GM18951 (cell line): ENCODE data around the gene MYLK.

Experiments used
- POLR2A ChIP-seq: IDR thresholded peaks from 4 replicates; pipeline ENCODE4 v1.6.1; 2011; ENCODE audit warnings: mild to moderate bottlenecking; ENCODE audit not compliant: insufficient read length, insufficient read depth; ENCODE audit errors: extremely low read depth
- in situ Hi-C: fragments of 300-500 bp; cut with MboI; formaldehyde crosslinking; loops from one replicate; pipeline ENCODE4 v1.12.0; 2022; ENCODE audit warnings: low sequenced_read_pairs, mixed read lengths, inconsistent platforms; ENCODE audit not compliant: unreplicated experiment

The MYLK gene

DNA sequence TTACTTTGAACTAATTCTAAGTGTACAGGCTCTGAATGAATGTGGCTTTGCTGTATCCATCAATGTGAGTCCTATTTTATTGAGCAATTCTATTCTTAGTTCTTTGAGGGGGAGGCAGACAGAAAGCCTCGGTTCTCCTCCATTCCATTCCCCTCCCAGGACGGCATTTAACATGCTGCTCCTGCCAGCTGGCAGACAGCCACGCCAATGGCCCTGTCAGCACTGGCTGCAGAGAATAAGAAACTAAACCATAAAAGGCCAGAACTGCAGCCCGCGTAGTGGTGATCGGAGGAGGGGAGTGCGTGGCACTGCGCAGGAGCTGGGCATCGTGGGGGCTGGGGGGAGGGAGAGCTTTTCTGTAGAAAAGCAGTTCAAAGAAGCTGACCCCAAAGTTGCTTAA is 223.2 kb downstream of the MYLK start:
- no peak for TF ChIP-seq POLR2A
- in situ Hi-C loops = no loop called here

- in situ Hi-C loops = no loop called here
- TF ChIP-seq POLR2A = no peak
These were observed 223.9 kb downstream of the MYLK start for GRCh38 chr3:123660141-123660675.

- TF ChIP-seq POLR2A = no peak
- in situ Hi-C loops = no loop called here
These were observed 225.3 kb downstream of the MYLK start for GRCh38 chr3:123658852-123659206.

GRCh38 chr3:123658118-123658851 is 225.8 kb downstream of the MYLK start:
- in situ Hi-C loops = no loop called here
- TF ChIP-seq POLR2A = no peak

GRCh38 chr3:123657568-123657967 is 226.6 kb downstream of the MYLK start:
- no peak for TF ChIP-seq POLR2A
- in situ Hi-C loops = no loop called here

- in situ Hi-C loops = no loop called here
- no peak for TF ChIP-seq POLR2A
These were observed 227.0 kb downstream of the MYLK start for GRCh38 chr3:123657111-123657510.

DNA sequence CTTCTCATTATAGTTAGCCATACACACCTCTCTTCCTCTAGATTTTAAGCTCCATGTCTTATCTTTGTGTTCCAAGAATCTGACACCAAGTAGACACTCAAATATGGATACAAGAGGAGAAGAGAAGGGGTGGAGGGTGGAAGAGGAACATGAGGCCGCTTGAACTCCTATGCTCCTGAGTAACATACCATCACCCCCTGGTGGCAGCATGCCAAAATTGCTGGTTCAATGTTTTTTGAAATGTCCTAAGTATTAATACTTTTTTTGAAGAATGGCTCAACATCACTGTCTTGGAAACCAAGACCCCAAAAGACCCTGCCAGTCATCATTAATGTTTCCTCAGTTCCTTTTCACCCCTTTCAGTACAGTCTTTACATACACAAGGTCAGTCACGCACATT is 227.4 kb downstream of the MYLK start:
- no peak for TF ChIP-seq POLR2A
- in situ Hi-C loops = no loop called here

DNA sequence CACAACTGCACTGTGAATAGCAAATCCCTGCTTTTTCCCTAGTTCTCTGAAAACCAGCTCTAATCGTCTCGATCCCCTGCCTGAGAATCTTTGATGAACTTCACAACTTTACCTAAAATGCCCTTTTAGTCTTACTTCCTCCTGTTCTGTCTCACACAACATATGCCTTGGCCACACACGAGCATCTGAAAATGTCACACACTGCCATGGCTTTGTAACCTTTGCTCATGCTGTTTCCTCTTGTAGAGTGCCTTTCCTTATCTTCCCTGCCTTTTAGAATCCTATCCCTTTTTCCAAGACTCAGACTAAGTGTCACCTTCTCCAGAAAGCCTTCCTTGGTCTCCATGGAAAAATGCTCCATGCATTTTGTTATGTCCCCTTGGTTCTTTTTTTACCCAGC is 227.9 kb downstream of the MYLK start:
- in situ Hi-C loops = no loop called here
- no peak for TF ChIP-seq POLR2A

GRCh38 chr3:123655400-123655799 is 228.7 kb downstream of the MYLK start:
- in situ Hi-C loops = no loop called here

DNA sequence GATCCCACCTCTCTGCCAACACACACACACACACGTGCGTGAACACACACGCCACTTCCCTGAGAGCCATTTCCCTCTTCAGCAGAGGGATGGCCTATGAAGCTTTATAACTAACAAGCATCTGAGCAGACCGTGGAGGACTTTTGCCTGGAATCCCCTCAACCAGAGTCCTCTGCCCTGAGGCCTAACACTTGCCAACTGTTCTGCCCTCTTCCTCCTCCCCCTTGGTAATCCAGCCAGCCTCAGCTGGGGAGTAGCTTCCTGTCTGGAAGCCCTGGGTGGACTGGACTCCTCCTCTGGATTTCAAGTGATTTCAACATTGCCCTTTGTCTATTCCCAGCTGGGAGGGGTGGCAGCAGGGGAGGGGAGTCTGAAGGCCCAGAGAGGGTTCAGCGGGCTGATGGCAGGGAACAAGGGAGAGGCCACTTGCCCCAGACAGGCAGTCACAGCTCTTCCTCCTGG is 230.9 kb downstream of the MYLK start:
- in situ Hi-C loops = no loop called here
- no peak for TF ChIP-seq POLR2A

More at GRCh38 chr3:123655400-123655799, 228.7 kb downstream of the MYLK start:
- no peak for TF ChIP-seq POLR2A

- TF ChIP-seq POLR2A = no peak
- in situ Hi-C loops = no loop called here
These were observed 231.7 kb downstream of the MYLK start for GRCh38 chr3:123652342-123652984.

- in situ Hi-C loops = no loop called here
These were observed 232.4 kb downstream of the MYLK start for GRCh38 chr3:123651449-123652341.

DNA sequence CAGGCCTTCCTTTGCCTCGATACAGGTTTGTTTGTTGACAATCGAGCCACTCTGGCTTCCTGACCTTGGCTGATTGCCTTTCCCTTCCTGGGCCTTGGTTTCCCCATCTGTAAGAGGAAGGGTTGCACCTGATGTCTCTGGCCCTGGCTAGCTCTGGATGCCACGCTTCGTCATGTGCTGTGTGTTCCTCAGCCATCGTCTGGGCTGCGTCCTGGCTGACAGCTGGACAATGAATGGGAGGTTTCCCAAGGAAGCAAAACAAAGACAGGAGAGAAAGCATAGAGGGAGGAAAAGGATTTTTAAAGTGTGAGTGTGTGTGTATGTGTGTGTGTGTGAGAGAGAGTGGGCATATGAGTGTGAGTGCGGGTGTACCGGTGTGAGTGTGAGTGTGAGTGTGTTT is 234.0 kb downstream of the MYLK start:
- no peak for TF ChIP-seq POLR2A

More at GRCh38 chr3:123651449-123652341, 232.4 kb downstream of the MYLK start:
- no peak for TF ChIP-seq POLR2A

GRCh38 chr3:123648696-123649405 is 235.3 kb downstream of the MYLK start:
- TF ChIP-seq POLR2A = no peak
- in situ Hi-C loops = no loop called here

More for the DNA sequence above, 234.0 kb downstream of the MYLK start:
- in situ Hi-C loops = no loop called here
